Peyer's patch (tissue), 4 donors: ENCODE results near the gene SLC7A8. TPM values are rescaled to one million over a fixed set of nuclear protein-coding genes. Genes with fewer than 3 reads are reported as not detected.

Source experiments
- DNase-seq, 3 donors: peaks; one replicate each; pipeline ENCODE4 v3.0.0-alpha.2; 2017 to 2019
- H3K27ac ChIP-seq, 4 donors: fragments of 200-600 bp; sonication (generic); one replicate each; pipeline ENCODE4 v1.5.1; 2016 to 2019
- H3K27me3 ChIP-seq, 2 donors: fragments of 200-600 bp; sonication (generic); one replicate each; pipeline ENCODE4 v1.5.1; 2019
- H3K36me3 ChIP-seq, 3 donors: fragments of 200-600 bp; sonication (generic); one replicate each; pipeline ENCODE4 v1.5.1; 2016 to 2019
- H3K4me1 ChIP-seq, 4 donors: fragments of 200-600 bp; sonication (generic); one replicate each; pipeline ENCODE4 v1.5.1; 2016 to 2019
- H3K4me3 ChIP-seq, 4 donors: fragments of 200-600 bp; sonication (generic); 1 replicate in 3 of 4; 2 replicates in 1 of 4; pipeline ENCODE4 v1.5.1; 2016 to 2019; ENCODE audit warnings: mild to moderate bottlenecking in 1 of 4
- H3K9me3 ChIP-seq, 4 donors: fragments of 200-600 bp; sonication (generic); one replicate each; pipeline ENCODE4 v1.5.1; 2016 to 2019; ENCODE audit warnings: mild to moderate bottlenecking in 1 of 4
- POLR2A ChIP-seq, 2 donors: fragments of 450-650 bp; IDR thresholded peaks; one replicate each; pipeline ENCODE4 v1.5.1; 2017; ENCODE audit warnings: antibody characterized with exemption in 2 of 2, mild to moderate bottlenecking in 2 of 2, moderate library complexity in 2 of 2
- total RNA-seq, 4 donors: library from RNA; depleted of rRNA; stranded (reverse); fragments of >200 nt; gene quantifications; one replicate each; pipeline ENCODE4 v1.1.0, GENCODE V29; 2016
- TF ChIP-seq, protein P1 (sequence below), 6 experiments: fragments of 450-650 bp in 4 of 6; fragments of 200-600 bp in 2 of 6; sonication (generic) in 1 of 6; IDR thresholded peaks; one replicate each; pipeline ENCODE4 v1.5.1; 2017 to 2019; ENCODE audit warnings: antibody characterized with exemption in 6 of 6, mild to moderate bottlenecking in 3 of 6, moderate library complexity in 1 of 6

Gene SLC7A8
- total RNA-seq, 4 donors from 2014 or later, result 21.8 to 56.9 (median 35.0) TPM

DNA sequence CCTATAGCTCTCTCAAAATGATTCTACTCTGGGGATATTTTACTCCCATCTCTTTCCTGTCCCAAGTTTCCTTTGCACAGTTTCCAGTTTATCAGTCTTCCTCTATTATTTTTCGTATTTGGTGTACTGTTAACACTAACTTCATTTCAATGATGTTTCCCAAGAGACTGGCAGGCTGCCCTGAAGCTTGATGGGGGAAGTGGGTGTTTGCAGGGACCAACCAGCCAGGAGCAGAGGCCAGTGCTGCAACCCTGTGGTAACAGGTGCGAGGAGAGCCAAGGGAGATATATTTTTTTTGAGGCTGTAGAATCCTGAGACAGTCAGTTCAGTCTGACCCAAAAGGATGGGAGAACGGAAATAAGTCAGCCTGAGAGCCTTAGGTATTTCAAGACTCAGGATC, 52.6 kb downstream of the SLC7A8 start:
- TF ChIP-seq, protein P1, sequence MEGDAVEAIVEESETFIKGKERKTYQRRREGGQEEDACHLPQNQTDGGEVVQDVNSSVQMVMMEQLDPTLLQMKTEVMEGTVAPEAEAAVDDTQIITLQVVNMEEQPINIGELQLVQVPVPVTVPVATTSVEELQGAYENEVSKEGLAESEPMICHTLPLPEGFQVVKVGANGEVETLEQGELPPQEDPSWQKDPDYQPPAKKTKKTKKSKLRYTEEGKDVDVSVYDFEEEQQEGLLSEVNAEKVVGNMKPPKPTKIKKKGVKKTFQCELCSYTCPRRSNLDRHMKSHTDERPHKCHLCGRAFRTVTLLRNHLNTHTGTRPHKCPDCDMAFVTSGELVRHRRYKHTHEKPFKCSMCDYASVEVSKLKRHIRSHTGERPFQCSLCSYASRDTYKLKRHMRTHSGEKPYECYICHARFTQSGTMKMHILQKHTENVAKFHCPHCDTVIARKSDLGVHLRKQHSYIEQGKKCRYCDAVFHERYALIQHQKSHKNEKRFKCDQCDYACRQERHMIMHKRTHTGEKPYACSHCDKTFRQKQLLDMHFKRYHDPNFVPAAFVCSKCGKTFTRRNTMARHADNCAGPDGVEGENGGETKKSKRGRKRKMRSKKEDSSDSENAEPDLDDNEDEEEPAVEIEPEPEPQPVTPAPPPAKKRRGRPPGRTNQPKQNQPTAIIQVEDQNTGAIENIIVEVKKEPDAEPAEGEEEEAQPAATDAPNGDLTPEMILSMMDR (IDR thresholded peaks at IDR 0.05), result no peak
- TF ChIP-seq POLR2A (IDR thresholded peaks at IDR 0.05), result no peak
- Histone ChIP-seq H3K9me3 (no peaks in the 10 kb centered on the region), H3K4me1 (no peaks in the 10 kb centered on the region), H3K27me3 (no peaks in the 10 kb centered on the region), H3K27ac (no peak overlapping the region), H3K4me3 (no peak overlapping the region), H3K36me3 (peaks cover 0 to 17% (median 0%) of the 10 kb centered on the region in 3 donors)
- no peak for DNase-seq

DNA sequence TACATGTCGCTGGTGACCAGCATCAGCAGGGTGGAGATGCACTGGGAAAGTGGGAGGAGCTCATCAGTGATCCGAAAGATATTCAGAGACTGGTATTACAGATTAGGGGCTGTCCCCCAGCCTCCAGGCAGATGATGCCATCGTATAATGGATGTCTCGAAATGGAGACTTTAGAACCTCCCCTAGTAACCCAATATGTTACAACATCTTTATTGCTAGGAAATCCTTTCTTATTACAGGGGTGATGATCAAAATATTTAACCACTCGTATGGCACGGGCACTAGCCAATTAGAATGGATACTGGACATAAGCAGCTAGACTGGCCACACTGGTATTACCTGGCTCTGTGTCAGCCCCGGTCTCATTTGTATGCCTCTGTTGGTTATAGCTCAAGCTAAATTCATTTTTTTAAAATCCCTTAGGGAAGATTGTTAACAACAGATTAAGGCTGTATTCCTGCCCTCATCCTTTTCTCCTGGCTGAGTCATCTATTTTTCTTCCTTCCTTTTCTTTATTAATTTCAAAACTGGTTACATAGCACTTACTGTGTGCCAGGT, 53.6 kb downstream of the SLC7A8 start:
- DNase-seq, result no peak
- TF ChIP-seq, protein P1 (IDR thresholded peaks at IDR 0.05), result no peak
- TF ChIP-seq POLR2A (IDR thresholded peaks at IDR 0.05), result no peak
- no peaks in the 10 kb centered on the region for H3K9me3 ChIP-seq
- H3K27me3 ChIP-seq, result no peaks in the 10 kb centered on the region
- H3K36me3 ChIP-seq, result peaks cover 0 to 17% (median 0%) of the 10 kb centered on the region in 3 donors
- H3K27ac ChIP-seq, result no peak overlapping the region
- H3K4me3 ChIP-seq, result no peak overlapping the region
- H3K4me1 ChIP-seq, result no peaks in the 10 kb centered on the region

DNA sequence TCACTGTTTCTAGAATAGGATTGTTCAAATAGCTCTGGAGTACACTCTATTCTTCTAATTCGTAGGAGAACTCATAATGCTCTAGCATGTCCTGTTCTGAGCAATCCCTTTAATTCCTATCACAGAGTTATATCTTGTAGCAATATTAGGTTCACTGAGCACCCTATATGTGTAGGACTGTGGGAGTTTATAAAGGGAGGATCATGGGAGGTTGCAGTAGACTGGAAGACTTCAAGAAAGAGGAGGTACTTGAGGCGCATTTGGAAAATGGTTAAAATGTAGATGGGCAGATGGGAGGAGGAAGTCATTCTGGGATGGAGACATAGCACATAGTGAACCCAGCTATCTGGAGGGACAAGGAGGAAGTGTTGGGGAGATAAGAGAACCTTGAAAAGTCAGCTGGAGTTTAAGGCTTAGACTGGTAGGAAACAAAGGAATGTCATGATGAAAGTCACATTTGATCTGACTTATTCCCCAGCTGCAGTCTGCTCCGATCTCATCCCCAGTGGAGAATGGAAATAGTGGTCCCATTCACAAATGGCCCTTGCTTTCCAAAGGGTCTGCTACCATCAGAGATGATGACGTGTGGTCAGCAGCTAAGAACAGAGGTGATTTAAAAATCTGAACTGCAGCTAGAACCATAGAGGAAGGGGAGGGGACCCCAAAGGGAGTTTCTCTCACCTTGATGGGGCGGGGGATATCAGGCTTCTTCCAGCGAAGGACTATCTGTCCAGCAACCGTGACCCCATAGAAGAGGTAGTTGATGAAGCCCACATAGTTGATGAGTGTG, 54.3 kb downstream of the SLC7A8 start:
- Histone ChIP-seq H3K27ac (no peak overlapping the region), H3K9me3 (no peaks in the 10 kb centered on the region), H3K4me3 (no peak overlapping the region), H3K36me3 (peaks cover 0 to 17% (median 0%) of the 10 kb centered on the region in 3 donors), H3K27me3 (no peaks in the 10 kb centered on the region), H3K4me1 (no peaks in the 10 kb centered on the region)
- no peak for TF ChIP-seq POLR2A (IDR thresholded peaks at IDR 0.05)
- TF ChIP-seq, protein P1 (IDR thresholded peaks at IDR 0.05), result no peak
- no peak for DNase-seq

DNA sequence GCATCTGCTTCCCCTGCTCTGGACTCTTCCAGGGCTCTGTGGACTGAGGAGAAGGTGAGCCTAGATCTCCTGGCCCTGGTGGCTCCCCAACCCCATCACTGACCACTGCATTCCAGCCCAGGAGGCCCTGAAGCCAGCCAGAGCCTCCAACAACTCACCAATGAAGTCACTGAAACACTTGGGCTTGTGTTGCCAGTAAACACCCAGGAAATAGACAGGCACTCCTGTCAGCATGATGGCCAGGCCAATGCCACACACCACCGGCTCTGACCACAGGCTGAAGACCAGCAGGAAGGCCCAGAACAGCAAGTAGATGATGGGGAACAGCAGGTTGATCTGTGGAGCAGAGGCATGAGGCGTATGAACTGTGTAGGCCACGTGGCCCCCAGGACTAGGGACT, 55.6 kb downstream of the SLC7A8 start:
- TF ChIP-seq POLR2A (IDR thresholded peaks at IDR 0.05), result no peak
- TF ChIP-seq, protein P1 (IDR thresholded peaks at IDR 0.05), result no peak
- Histone ChIP-seq H3K9me3 (no peaks in the 10 kb centered on the region), H3K4me1 (no peaks in the 10 kb centered on the region), H3K27ac (no peak overlapping the region), H3K4me3 (no peak overlapping the region), H3K27me3 (no peaks in the 10 kb centered on the region), H3K36me3 (peaks cover 0 to 17% (median 0%) of the 10 kb centered on the region in 3 donors)
- no peak for DNase-seq

DNA sequence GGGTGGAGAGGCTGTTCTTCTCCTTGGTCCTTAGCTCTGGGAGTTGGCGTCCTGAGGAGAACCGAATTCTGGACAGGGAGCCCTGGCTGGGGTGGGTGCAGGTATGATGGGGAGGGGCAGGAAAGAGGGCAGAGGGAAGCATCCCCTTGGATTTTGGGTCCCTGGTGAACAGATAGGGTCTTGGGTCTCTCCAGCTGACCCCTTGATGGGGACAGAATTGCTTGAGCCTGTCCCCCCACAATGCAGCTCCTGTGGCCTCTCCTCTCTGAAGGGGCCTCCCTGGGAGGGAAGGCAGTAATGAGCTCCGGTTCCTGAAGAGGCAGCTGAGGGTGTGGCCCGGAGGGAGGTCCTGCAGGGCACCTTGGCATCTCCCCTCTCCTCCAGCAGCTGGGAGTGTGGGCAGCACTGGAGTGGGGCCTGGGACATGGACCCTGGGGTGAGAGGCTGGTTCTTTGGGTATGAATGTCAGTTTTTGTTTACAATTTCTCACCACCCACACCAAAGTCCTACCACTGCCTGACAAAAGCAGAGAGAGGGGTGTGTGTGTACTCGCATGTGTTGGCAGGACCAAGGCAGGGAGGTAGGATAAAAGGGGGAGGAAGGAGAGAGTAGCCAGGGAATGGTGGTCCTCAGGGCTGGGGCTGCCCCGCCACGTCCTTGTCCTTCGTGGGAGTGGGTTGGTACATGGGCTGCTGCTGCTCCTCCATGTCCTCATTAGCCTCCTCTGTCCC, 56.7 kb downstream of the SLC7A8 start:
- no peak for TF ChIP-seq POLR2A (IDR thresholded peaks at IDR 0.05)
- TF ChIP-seq, protein P1 (IDR thresholded peaks at IDR 0.05), result no peak
- Histone ChIP-seq H3K27me3 (no peaks in the 10 kb centered on the region), H3K4me3 (no peak overlapping the region), H3K4me1 (peaks cover 0 to under 1% (median 0%) of the 10 kb centered on the region in 4 donors), H3K27ac (no peak overlapping the region), H3K36me3 (peaks cover 0 to 17% (median 0%) of the 10 kb centered on the region in 3 donors), H3K9me3 (no peaks in the 10 kb centered on the region)
- DNase-seq, result no peak
